Measurements from ENCODE around the gene PON3. TPM values are rescaled to one million over a fixed set of nuclear protein-coding genes. Genes with fewer than 3 reads are reported as not detected.

Gene PON3
- polyA plus RNA-seq: 1 to 10 TPM in 1 of 2 donors, under 1 TPM in 1; 0.71 to 1.2 TPM

DNA sequence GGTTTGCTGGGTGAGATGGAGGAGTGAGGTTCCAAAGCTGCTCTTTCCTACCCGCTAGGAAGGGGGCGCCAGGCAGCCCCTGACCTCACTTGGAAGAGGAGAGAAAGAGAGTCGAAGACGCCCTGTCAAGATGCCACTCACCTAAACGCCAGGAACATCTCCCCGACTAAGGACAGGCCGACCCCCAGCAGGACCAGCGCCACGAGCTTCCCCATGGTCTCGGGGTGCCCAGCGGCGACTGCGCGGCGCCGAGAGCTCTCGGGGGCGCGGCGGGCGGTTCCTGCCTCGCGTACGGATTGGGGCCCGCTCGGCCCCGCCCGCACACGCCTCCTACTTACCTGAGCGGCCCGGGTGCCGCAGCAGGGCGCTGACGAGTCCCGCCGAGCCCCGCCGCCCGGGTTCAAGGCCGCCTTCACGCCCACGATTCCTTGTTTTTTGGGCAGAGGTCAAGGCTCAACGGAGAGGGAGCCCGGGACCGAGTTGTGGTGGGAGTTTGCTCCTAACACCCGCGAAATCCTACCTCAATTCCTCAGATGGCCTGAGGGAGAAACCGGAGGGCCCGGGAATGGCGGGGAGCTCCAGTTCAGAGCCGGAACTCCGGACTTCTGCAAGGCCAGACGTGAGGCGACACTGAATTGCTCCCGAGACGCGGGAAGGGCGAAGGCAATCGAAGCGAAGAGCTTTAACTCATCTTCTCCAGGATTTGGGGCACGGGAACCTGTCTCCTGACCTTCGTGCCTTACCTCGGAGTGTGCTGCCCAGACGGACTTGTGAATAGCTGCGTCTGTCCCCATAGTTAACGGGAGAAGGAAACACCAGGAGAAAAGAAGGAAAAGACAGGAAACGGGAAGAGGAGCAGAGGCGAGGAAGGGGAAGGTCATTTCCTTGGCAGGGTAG is at the start of gene PON3:
Gene PON3 (minus strand): TSS at position 240 of the 897 bp plus-strand sequence. CDS start 25 bp downstream, at position 215.
- 7 to 8% methylated on average over 66 to 68 of the region's 68 CpGs for WGBS, 2 donors
- H3K27me3 ChIP-seq (ENCODE audit: control insufficient read depth in 1 of 2, insufficient read depth in 2 of 2, low read length in 2 of 2): no peaks in the 10 kb centered on the region
- no peak within 1 kb of the TSS for H3K27ac ChIP-seq (ENCODE audit: low read depth in 2 of 2, low read length in 1 of 2)
- H3K36me3 ChIP-seq (ENCODE audit: control insufficient read depth in 2 of 2, insufficient read depth in 2 of 2, low read length in 1 of 2): no peaks in the 10 kb centered on the region
- peak within 1 kb of the TSS; percentile 49 to 71 for H3K4me3 ChIP-seq (ENCODE audit: low read depth in 1 of 2, low read length in 2 of 2)
- no peaks in the 10 kb centered on the region for H3K4me1 ChIP-seq (ENCODE audit: control insufficient read depth in 2 of 2, insufficient read depth in 2 of 2, low read length in 1 of 2)
- no peaks in the 10 kb centered on the region for H3K9me3 ChIP-seq (ENCODE audit: control insufficient read depth in 2 of 2, insufficient read depth in 1 of 2, low read depth in 1 of 2, low read length in 1 of 2)

DNA sequence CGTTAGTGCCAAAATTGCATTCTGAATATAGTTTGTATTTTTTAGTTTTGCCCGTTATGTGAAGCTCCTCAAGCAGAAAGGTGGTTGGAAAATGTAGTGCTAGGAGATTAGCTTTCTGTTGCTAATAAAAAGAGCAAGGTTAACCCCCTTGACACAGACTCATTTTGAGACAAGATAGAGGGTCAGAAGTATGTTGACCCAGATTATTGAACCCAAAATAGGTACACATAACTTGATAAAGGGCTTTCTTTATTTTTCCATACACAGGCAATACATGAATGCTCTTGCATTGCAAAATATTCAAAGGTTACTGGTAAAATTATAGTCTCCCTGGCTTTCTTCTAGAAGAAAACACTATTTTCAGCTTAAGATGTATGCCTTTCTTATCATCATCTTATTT is 48.6 kb upstream of the PON3 start:
- no peaks in the 10 kb centered on the region for H3K9me3 ChIP-seq (ENCODE audit: control insufficient read depth in 2 of 2, insufficient read depth in 1 of 2, low read depth in 1 of 2, low read length in 1 of 2)
- no peak overlapping the region for H3K27ac ChIP-seq (ENCODE audit: low read depth in 2 of 2, low read length in 1 of 2)
- H3K27me3 ChIP-seq (ENCODE audit: control insufficient read depth in 1 of 2, insufficient read depth in 2 of 2, low read length in 2 of 2): no peaks in the 10 kb centered on the region
- H3K4me3 ChIP-seq (ENCODE audit: low read depth in 1 of 2, low read length in 2 of 2): no peak overlapping the region
- H3K36me3 ChIP-seq (ENCODE audit: control insufficient read depth in 2 of 2, insufficient read depth in 2 of 2, low read length in 1 of 2): no peaks in the 10 kb centered on the region
- 68 to 72% methylated on average over 2 of the region's 2 CpGs for WGBS, 2 donors
- H3K4me1 ChIP-seq (ENCODE audit: control insufficient read depth in 2 of 2, insufficient read depth in 2 of 2, low read length in 1 of 2): no peaks in the 10 kb centered on the region

DNA sequence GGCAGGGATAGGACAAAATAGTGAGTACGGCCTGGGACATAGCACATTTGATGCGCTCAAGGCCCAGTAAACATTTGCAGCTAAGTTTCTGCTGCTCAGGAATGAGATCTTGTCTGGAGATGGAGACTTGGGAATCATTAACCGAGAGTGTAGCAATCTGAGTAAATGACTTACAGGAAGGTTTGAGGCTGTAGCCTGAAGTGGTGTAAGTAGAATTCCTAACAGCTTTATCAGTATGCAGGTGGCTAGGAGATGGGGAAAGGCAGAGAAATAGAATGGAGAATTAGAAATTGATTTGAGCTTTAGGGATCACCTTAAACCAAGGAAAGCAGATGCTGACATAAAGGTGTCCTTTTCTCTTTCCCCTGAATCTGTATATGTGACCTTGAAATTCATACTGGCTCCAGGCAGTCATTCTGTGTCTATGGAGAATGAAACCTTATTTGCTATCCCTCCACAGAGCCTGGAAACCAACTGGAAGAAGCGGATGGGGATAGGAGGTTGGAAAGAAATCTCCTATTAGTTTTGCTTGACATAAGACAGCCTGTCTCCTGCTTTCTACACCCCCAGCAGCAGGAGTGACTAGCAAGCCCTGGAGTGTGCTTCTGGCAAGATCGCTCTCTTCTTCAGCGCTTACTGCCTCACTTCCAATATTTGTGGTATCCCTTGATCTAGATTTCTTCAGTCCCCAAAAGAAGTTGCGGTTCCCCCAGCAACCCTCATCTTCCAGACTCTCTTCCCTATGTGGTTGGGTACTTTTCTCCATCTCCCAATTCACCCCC is 45.1 kb upstream of the PON3 start:
- Histone ChIP-seq H3K27me3 (ENCODE audit: control insufficient read depth in 1 of 2, insufficient read depth in 2 of 2, low read length in 2 of 2) (no peaks in the 10 kb centered on the region), H3K4me1 (ENCODE audit: control insufficient read depth in 2 of 2, insufficient read depth in 2 of 2, low read length in 1 of 2) (no peaks in the 10 kb centered on the region), H3K27ac (ENCODE audit: low read depth in 2 of 2, low read length in 1 of 2) (no peak overlapping the region), H3K4me3 (ENCODE audit: low read depth in 1 of 2, low read length in 2 of 2) (no peak overlapping the region), H3K36me3 (ENCODE audit: control insufficient read depth in 2 of 2, insufficient read depth in 2 of 2, low read length in 1 of 2) (no peaks in the 10 kb centered on the region), H3K9me3 (ENCODE audit: control insufficient read depth in 2 of 2, insufficient read depth in 1 of 2, low read depth in 1 of 2, low read length in 1 of 2) (no peaks in the 10 kb centered on the region)
- 81 to 83% methylated on average over 7 of the region's 7 CpGs for WGBS, 2 donors

GRCh38 chr7:95440394-95441038 is 44.3 kb upstream of the PON3 start:
- Histone ChIP-seq H3K4me1 (ENCODE audit: control insufficient read depth in 2 of 2, insufficient read depth in 2 of 2, low read length in 1 of 2) (no peaks in the 10 kb centered on the region), H3K4me3 (ENCODE audit: low read depth in 1 of 2, low read length in 2 of 2) (no peak overlapping the region), H3K27me3 (ENCODE audit: control insufficient read depth in 1 of 2, insufficient read depth in 2 of 2, low read length in 2 of 2) (no peaks in the 10 kb centered on the region), H3K9me3 (ENCODE audit: control insufficient read depth in 2 of 2, insufficient read depth in 1 of 2, low read depth in 1 of 2, low read length in 1 of 2) (no peaks in the 10 kb centered on the region), H3K27ac (ENCODE audit: low read depth in 2 of 2, low read length in 1 of 2) (no peak overlapping the region), H3K36me3 (ENCODE audit: control insufficient read depth in 2 of 2, insufficient read depth in 2 of 2, low read length in 1 of 2) (no peaks in the 10 kb centered on the region)
- 75 to 98% methylated on average over 3 of the region's 3 CpGs for WGBS, 2 donors

- Histone ChIP-seq H3K4me1 (ENCODE audit: control insufficient read depth in 2 of 2, insufficient read depth in 2 of 2, low read length in 1 of 2) (peaks cover 0 to 3% of the 10 kb centered on the region in 2 donors), H3K9me3 (ENCODE audit: control insufficient read depth in 2 of 2, insufficient read depth in 1 of 2, low read depth in 1 of 2, low read length in 1 of 2) (no peaks in the 10 kb centered on the region), H3K27ac (ENCODE audit: low read depth in 2 of 2, low read length in 1 of 2) (no peak overlapping the region), H3K27me3 (ENCODE audit: control insufficient read depth in 1 of 2, insufficient read depth in 2 of 2, low read length in 2 of 2) (no peaks in the 10 kb centered on the region), H3K36me3 (ENCODE audit: control insufficient read depth in 2 of 2, insufficient read depth in 2 of 2, low read length in 1 of 2) (no peaks in the 10 kb centered on the region), H3K4me3 (ENCODE audit: low read depth in 1 of 2, low read length in 2 of 2) (no peak overlapping the region)
- WGBS, 2 donors: 77 to 82% methylated on average over 4 of the region's 4 CpGs
Observed at GRCh38 chr7:95436407-95436806, 40.2 kb upstream of the PON3 start.

DNA sequence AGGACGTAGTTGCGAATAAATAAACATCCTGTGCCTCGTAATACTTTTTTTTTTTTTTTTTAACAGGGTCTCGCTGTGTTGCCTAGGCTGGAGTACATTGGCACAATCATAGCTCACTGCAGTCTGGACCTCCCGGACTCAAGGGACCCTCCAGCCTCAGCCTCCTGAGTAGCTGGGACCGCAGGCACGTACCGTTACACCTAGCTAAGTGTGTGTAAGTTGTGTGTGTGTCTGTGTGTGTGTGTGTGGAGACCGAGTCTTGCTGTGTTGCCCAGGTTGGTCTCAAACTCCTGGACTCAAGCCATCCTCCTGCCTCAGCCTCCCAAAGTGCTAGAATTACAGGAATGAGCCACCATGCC is 39.2 kb upstream of the PON3 start:
- peak overlapping the region; percentile 83 to 95 for H3K4me3 ChIP-seq (ENCODE audit: low read depth in 1 of 2, low read length in 2 of 2)
- 48 to 55% methylated on average over 9 of the region's 9 CpGs for WGBS, 2 donors
- H3K27ac ChIP-seq (ENCODE audit: low read depth in 2 of 2, low read length in 1 of 2): peak overlapping the region in 1 of 2 donors; percentile 91
- H3K4me1 ChIP-seq (ENCODE audit: control insufficient read depth in 2 of 2, insufficient read depth in 2 of 2, low read length in 1 of 2): peaks cover 0 to 3% of the 10 kb centered on the region in 2 donors
- no peaks in the 10 kb centered on the region for H3K9me3 ChIP-seq (ENCODE audit: control insufficient read depth in 2 of 2, insufficient read depth in 1 of 2, low read depth in 1 of 2, low read length in 1 of 2)
- H3K36me3 ChIP-seq (ENCODE audit: control insufficient read depth in 2 of 2, insufficient read depth in 2 of 2, low read length in 1 of 2): no peaks in the 10 kb centered on the region
- no peaks in the 10 kb centered on the region for H3K27me3 ChIP-seq (ENCODE audit: control insufficient read depth in 1 of 2, insufficient read depth in 2 of 2, low read length in 2 of 2)

GRCh38 chr7:95434557-95435421 is 38.6 kb upstream of the PON3 start, which contains the start of gene PON2:
TSS of gene PON2 (minus strand) at chr7:95435028. CDS start at chr7:95434951, 77 bp downstream.
- Histone ChIP-seq H3K9me3 (ENCODE audit: control insufficient read depth in 2 of 2, insufficient read depth in 1 of 2, low read depth in 1 of 2, low read length in 1 of 2) (no peaks in the 10 kb centered on the region), H3K27me3 (ENCODE audit: control insufficient read depth in 1 of 2, insufficient read depth in 2 of 2, low read length in 2 of 2) (no peaks in the 10 kb centered on the region), H3K4me1 (ENCODE audit: control insufficient read depth in 2 of 2, insufficient read depth in 2 of 2, low read length in 1 of 2) (peaks cover 0 to 3% of the 10 kb centered on the region in 2 donors), H3K4me3 (ENCODE audit: low read depth in 1 of 2, low read length in 2 of 2) (peak within 1 kb of the TSS; percentile 83 to 95), H3K27ac (ENCODE audit: low read depth in 2 of 2, low read length in 1 of 2) (peak within 1 kb of the TSS; percentile 90 to 91), H3K36me3 (ENCODE audit: control insufficient read depth in 2 of 2, insufficient read depth in 2 of 2, low read length in 1 of 2) (no peaks in the 10 kb centered on the region)
- WGBS, 2 donors: 1% methylated on average over 54 to 58 of the region's 58 CpGs

DNA sequence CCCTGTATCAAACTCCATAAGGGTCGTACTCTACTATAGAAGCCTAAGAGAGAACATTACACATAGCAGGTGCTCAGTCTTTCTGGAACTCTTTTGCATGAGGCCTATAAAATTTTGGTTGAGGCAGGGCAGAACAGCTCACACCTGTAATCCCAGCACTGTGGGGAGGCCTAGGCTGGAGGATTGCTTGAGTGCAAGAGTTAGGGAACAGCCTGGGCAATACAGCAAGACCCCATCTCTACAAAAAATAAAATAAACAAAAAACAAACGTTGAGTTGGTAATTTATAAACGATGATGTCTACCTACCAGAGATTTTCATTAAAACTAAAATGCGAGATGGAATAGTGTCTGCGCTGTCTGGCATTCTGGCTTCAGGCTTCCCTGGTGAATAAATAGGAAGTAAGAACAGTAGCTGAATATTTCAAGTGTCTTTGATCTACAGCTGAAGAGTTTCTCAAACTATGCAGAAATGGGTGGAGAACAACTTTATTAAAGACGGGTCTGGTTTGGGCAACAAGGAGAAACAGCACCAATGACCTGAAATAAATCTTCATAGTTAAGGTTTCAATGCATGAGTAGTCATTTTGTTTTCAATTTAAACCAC is 37.9 kb upstream of the PON3 start:
- 47% methylated on average over 6 of the region's 6 CpGs for WGBS, 2 donors
- H3K27ac ChIP-seq (ENCODE audit: low read depth in 2 of 2, low read length in 1 of 2): peak overlapping the region in 1 of 2 donors; percentile 91

More for the DNA sequence above, 37.9 kb upstream of the PON3 start:
- H3K4me3 ChIP-seq (ENCODE audit: low read depth in 1 of 2, low read length in 2 of 2): peak overlapping the region; percentile 83 to 95
- H3K36me3 ChIP-seq (ENCODE audit: control insufficient read depth in 2 of 2, insufficient read depth in 2 of 2, low read length in 1 of 2): no peaks in the 10 kb centered on the region
- no peaks in the 10 kb centered on the region for H3K27me3 ChIP-seq (ENCODE audit: control insufficient read depth in 1 of 2, insufficient read depth in 2 of 2, low read length in 2 of 2)
- H3K4me1 ChIP-seq (ENCODE audit: control insufficient read depth in 2 of 2, insufficient read depth in 2 of 2, low read length in 1 of 2): peaks cover 0 to 3% of the 10 kb centered on the region in 2 donors
- no peaks in the 10 kb centered on the region for H3K9me3 ChIP-seq (ENCODE audit: control insufficient read depth in 2 of 2, insufficient read depth in 1 of 2, low read depth in 1 of 2, low read length in 1 of 2)

Data from esophagus (tissue), 2 donors.